Measurements from ENCODE around the gene ATE1.

ATE1 gene

DNA sequence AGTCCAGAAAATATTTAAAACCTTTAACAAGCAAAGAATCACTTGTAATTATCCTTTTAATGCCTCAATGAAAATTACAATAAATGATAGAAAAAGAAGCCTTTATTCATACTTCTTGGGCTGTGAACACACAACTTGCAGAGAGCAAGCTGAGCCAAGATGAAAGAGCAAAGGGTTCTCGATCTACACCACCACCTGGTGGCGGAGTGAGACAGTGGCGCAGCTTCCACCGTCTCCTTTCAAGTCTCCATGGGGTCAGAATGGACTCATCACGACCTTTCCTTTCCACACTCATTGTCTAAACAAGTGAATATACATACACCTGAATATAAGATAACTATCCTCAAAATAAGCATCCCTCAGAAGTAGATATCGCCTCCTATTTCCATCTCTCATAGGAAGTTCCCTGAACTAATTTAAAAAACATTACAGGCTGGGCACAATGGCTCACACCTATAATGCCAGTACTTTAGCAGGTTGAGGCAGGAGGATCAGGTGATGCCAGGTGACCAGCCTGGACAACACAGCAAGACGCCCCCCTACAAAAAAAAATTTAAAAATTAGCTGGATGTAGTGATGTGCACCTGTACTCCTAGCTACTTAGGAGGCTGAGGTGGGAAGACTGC, 40.7 kb downstream of the ATE1 start:
- TF ChIP-seq, protein P1, sequence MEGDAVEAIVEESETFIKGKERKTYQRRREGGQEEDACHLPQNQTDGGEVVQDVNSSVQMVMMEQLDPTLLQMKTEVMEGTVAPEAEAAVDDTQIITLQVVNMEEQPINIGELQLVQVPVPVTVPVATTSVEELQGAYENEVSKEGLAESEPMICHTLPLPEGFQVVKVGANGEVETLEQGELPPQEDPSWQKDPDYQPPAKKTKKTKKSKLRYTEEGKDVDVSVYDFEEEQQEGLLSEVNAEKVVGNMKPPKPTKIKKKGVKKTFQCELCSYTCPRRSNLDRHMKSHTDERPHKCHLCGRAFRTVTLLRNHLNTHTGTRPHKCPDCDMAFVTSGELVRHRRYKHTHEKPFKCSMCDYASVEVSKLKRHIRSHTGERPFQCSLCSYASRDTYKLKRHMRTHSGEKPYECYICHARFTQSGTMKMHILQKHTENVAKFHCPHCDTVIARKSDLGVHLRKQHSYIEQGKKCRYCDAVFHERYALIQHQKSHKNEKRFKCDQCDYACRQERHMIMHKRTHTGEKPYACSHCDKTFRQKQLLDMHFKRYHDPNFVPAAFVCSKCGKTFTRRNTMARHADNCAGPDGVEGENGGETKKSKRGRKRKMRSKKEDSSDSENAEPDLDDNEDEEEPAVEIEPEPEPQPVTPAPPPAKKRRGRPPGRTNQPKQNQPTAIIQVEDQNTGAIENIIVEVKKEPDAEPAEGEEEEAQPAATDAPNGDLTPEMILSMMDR (conservative IDR thresholded peaks at IDR 0.05) = peak; percentile 93
- TF ChIP-seq ZFX (IDR thresholded peaks at IDR 0.05) = no peak
- H3K27ac ChIP-seq = no peak overlapping the region

DNA sequence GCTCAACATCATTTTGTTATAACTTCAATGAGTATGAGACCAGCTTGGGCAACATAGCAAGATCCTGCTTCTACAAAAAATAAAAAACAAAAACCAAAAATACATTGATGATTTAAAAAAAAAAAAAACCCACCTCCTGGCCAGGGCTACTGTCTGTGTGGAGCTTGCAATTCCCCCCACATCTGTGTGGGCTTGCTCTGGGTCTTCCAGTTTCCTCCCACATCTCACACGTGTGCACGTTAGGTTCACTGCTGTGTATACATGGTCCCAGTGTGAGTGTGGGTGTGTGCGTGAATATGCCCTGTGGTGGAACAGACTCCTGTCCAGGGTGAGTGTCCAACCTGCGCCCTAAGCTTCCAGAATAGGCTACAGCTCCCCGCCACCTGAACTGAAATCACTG, 41.6 kb downstream of the ATE1 start:
- TF ChIP-seq, protein P1 (conservative IDR thresholded peaks at IDR 0.05) = no peak
- TF ChIP-seq ZFX (IDR thresholded peaks at IDR 0.05) = no peak
- H3K27ac ChIP-seq = no peak overlapping the region

DNA sequence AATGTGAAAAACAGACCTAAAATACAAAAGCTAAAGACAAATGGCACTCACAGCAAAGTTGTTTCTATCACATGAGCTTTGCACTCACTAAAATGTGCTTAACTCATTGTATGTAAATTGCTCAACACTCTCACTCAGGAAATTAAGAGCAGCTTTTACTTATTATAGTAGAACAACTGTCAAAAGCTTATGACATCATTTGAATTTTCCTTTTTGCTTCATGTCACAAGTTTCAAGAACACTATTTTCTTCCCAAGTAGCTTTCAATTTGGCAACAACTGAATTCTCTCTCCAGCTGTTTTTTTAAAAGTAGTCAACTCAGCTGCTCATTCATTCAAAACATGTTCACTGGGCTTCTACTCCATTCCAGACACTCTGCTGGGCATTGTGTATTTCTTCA, 46.9 kb downstream of the ATE1 start:
- TF ChIP-seq, protein P1 (conservative IDR thresholded peaks at IDR 0.05) = no peak
- no peak overlapping the region for H3K27ac ChIP-seq

DNA sequence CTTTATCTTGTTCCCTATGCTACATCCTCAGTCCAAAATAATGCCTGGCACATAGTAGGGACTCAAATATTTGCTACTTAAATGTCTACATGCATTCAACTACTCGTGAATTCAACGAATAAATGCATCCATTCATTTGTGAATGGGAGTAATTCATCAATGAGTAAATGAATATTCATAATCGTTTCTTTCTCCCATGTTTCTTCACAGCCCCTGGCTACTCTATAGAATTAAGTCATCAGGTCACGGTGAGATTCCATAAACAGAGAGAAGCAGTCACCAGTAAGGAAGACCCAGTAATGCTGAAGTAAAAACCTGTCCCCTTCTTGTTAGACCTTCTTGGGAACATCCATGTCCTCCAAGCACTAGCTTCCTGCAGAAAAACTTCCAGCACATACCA, 48.4 kb downstream of the ATE1 start:
- TF ChIP-seq, protein P1 (conservative IDR thresholded peaks at IDR 0.05) = no peak
- no peak for TF ChIP-seq ZFX (IDR thresholded peaks at IDR 0.05)
- no peak overlapping the region for H3K27ac ChIP-seq

DNA sequence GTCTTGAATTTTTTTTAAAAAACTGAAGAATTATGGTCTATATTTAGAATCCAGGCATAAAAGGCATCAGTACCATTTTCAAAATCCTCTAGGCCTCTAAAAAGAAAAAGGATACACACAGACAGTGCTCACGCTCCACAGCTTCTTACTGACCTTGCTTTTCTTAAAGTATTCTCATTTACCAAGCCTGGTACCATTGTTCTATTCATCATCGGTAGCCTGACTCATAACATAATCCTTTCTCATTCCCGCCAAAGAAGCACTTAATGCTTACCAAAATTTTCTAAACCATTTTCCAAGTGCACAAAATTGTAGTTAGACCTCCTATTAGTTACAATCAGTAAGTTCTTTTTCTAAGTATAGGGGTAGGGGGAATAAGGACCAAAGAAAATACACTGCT, 54.6 kb downstream of the ATE1 start:
- no peak overlapping the region for H3K27ac ChIP-seq
- TF ChIP-seq, protein P1 (conservative IDR thresholded peaks at IDR 0.05) = no peak
- TF ChIP-seq ZFX (IDR thresholded peaks at IDR 0.05) = no peak

DNA sequence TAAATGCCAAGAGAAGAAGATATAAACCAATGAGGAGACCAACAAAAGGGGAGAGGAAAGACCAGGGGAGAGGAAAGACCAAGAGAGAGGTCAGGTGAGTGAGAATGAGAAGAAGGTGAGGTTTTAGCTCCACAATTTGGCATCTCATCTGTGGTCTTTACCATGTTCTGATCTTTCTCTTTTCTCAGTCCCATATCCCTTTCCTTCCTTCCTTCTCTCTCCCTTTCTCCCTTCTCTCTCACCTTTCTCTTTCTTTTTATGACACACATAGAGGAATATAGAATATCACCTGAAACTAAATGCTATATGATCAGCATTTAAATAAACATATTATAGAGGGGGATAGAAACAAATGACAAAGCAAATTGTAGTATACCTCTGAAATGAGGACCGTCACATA, 57.4 kb downstream of the ATE1 start:
- H3K27ac ChIP-seq = no peak overlapping the region
- TF ChIP-seq ZFX (IDR thresholded peaks at IDR 0.05) = no peak
- TF ChIP-seq, protein P1 (conservative IDR thresholded peaks at IDR 0.05) = no peak

DNA sequence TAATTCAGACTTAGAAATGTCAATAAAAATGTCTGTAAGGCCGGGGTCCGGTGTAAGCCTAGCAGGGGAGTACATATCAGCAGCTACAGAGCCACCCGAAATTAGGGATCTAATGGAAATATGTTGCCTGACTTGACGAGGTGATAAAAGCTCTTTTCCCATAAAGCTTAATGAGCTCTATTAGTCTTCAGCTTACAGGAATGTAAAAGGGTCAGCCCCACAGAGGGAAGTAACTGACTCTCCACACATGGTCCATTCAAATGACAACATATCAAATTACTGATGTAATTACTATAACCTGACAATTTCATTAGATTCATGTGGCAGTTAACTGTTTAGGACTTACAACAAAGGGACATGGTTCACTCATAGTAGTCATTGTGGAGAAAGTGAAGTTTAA, 62.3 kb downstream of the ATE1 start:
- no peak overlapping the region for H3K27ac ChIP-seq
- TF ChIP-seq, protein P1 (conservative IDR thresholded peaks at IDR 0.05) = no peak
- no peak for TF ChIP-seq ZFX (IDR thresholded peaks at IDR 0.05)
